ENCODE results near the gene DSCAM. TPM values are rescaled to one million over a fixed set of nuclear protein-coding genes. Genes with fewer than 3 reads are reported as not detected.

Gene DSCAM
- total and polyA plus RNA-seq, 2 donors (not counting 1 experiment from before 2014, with no cell fraction given), result under 0.01 to 0.01 TPM

DNA sequence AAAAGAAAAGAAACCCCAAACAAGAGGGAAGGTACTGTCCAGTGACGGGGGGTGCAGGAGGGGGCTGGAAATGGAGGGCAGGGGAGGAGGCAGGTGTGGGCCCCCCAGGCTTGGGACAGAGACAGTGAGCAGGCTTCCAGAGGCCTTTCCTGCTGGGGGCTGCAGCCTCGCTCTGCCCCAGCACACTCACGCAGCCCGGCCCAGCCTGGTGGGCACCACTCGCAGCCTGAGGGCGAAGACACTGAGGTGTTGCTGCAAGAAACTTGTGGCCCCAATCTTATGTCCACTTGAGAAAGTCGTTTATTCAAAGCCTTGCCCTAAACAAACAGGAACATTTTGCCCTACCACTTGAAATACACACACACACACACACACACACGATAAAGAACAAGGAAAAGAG, 705.3 kb downstream of the DSCAM start:
- Histone ChIP-seq H3K9ac (ENCODE audit: insufficient read depth, low read length) (no peak overlapping the region), H3K4me3 (replicated peaks in 1 of 4; ENCODE audit: control extremely low read depth in 1 of 4, insufficient read depth in 1 of 4, low read depth in 3 of 4, low read length in 4 of 4) (no peak overlapping the region), H3K27me3 (ENCODE audit: control insufficient read depth, insufficient read depth, low read length) (no peaks in the 10 kb centered on the region), H3K79me2 (ENCODE audit: control insufficient read depth, insufficient read depth, low read length) (no peaks in the 10 kb centered on the region), H3K4me2 (ENCODE audit: extremely low read depth, insufficient read depth, low read length) (no peak overlapping the region), H3K27ac (ENCODE audit: insufficient read depth, low read length) (no peak overlapping the region), H2AFZ (ENCODE audit: low read length) (no peak overlapping the region), H3K4me1 (ENCODE audit: control insufficient read depth, extremely low read depth, insufficient read depth, low read length) (no peaks in the 10 kb centered on the region), H4K20me1 (ENCODE audit: control insufficient read depth, extremely low read depth, insufficient read depth, low read length) (no peaks in the 10 kb centered on the region), H3K9me3 (ENCODE audit: control insufficient read depth, insufficient read depth, low read depth, low read length) (no peaks in the 10 kb centered on the region), H3K36me3 (ENCODE audit: control insufficient read depth, insufficient read depth, low read length) (no peaks in the 10 kb centered on the region)
- no peak for DNase-seq (ENCODE audit: low read depth in 2 of 2)
- TF ChIP-seq, protein P1, sequence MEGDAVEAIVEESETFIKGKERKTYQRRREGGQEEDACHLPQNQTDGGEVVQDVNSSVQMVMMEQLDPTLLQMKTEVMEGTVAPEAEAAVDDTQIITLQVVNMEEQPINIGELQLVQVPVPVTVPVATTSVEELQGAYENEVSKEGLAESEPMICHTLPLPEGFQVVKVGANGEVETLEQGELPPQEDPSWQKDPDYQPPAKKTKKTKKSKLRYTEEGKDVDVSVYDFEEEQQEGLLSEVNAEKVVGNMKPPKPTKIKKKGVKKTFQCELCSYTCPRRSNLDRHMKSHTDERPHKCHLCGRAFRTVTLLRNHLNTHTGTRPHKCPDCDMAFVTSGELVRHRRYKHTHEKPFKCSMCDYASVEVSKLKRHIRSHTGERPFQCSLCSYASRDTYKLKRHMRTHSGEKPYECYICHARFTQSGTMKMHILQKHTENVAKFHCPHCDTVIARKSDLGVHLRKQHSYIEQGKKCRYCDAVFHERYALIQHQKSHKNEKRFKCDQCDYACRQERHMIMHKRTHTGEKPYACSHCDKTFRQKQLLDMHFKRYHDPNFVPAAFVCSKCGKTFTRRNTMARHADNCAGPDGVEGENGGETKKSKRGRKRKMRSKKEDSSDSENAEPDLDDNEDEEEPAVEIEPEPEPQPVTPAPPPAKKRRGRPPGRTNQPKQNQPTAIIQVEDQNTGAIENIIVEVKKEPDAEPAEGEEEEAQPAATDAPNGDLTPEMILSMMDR (conservative IDR thresholded peaks at IDR 0.05 in 1 of 2, IDR thresholded peaks at IDR 0.05 in 1 of 2; ENCODE audit: low read depth in 1 of 2, low read length in 2 of 2), result no peak
- no peak for TF ChIP-seq EZH2 (IDR thresholded peaks at IDR 0.05; ENCODE audit: low read length, missing control alignments)

DNA sequence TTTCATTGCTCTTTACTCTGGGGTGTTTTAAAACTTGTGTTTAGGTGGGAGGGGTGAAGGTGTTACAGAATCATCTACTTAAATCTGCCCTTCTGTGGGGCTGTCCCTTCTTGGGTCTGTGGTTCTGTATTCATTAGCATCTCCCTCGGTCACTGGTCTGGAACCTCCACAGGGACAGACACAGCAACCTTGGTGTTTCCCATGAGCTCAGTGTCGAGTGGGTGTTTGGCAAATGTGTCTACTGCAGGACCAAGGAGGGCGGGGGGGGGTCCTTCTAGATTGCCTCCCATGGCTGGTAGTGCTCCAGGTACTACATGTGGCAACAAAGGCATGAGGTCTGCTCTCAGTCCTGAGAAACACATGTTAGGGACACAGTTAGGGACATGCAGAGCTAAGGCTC, 706.3 kb downstream of the DSCAM start:
- Histone ChIP-seq H3K9ac (ENCODE audit: insufficient read depth, low read length) (no peak overlapping the region), H3K27me3 (ENCODE audit: control insufficient read depth, insufficient read depth, low read length) (no peaks in the 10 kb centered on the region), H3K79me2 (ENCODE audit: control insufficient read depth, insufficient read depth, low read length) (no peaks in the 10 kb centered on the region), H3K4me3 (replicated peaks in 1 of 4; ENCODE audit: control extremely low read depth in 1 of 4, insufficient read depth in 1 of 4, low read depth in 3 of 4, low read length in 4 of 4) (no peak overlapping the region), H3K36me3 (ENCODE audit: control insufficient read depth, insufficient read depth, low read length) (no peaks in the 10 kb centered on the region), H2AFZ (ENCODE audit: low read length) (no peak overlapping the region), H3K4me1 (ENCODE audit: control insufficient read depth, extremely low read depth, insufficient read depth, low read length) (no peaks in the 10 kb centered on the region), H3K9me3 (ENCODE audit: control insufficient read depth, insufficient read depth, low read depth, low read length) (no peaks in the 10 kb centered on the region), H3K27ac (ENCODE audit: insufficient read depth, low read length) (no peak overlapping the region), H4K20me1 (ENCODE audit: control insufficient read depth, extremely low read depth, insufficient read depth, low read length) (no peaks in the 10 kb centered on the region), H3K4me2 (ENCODE audit: extremely low read depth, insufficient read depth, low read length) (no peak overlapping the region)
- no peak for DNase-seq (ENCODE audit: low read depth in 2 of 2)
- no peak for TF ChIP-seq EZH2 (IDR thresholded peaks at IDR 0.05; ENCODE audit: low read length, missing control alignments)
- TF ChIP-seq, protein P1 (conservative IDR thresholded peaks at IDR 0.05 in 1 of 2, IDR thresholded peaks at IDR 0.05 in 1 of 2; ENCODE audit: low read depth in 1 of 2, low read length in 2 of 2), result no peak

DNA sequence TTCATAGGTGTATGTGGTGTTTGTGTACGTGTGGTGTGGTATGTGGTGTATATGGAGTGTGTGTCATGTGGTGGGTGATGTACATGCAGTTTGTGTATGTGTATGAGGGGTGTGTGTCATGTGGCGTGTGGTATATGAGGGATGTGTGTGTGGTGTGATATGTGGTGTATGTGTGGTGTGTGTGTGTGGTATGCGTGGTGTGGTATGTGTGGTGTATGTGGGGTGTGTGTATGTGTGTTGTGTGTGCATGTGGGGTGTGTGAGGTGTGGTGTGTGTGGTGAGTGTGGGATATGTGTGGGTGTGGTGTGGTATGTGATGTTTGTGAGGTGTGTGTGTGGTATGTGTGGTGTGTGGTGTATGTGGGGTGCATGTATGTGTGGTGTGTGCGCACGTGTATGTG, 707.3 kb downstream of the DSCAM start:
- TF ChIP-seq EZH2 (IDR thresholded peaks at IDR 0.05; ENCODE audit: low read length, missing control alignments), result no peak
- TF ChIP-seq, protein P1 (conservative IDR thresholded peaks at IDR 0.05 in 1 of 2, IDR thresholded peaks at IDR 0.05 in 1 of 2; ENCODE audit: low read depth in 1 of 2, low read length in 2 of 2), result no peak
- H3K27me3 ChIP-seq (ENCODE audit: control insufficient read depth, insufficient read depth, low read length), result no peaks in the 10 kb centered on the region
- no peak overlapping the region for H3K9ac ChIP-seq (ENCODE audit: insufficient read depth, low read length)
- H3K36me3 ChIP-seq (ENCODE audit: control insufficient read depth, insufficient read depth, low read length), result no peaks in the 10 kb centered on the region
- no peak overlapping the region for H3K4me3 ChIP-seq (replicated peaks in 1 of 4; ENCODE audit: control extremely low read depth in 1 of 4, insufficient read depth in 1 of 4, low read depth in 3 of 4, low read length in 4 of 4)
- H3K4me1 ChIP-seq (ENCODE audit: control insufficient read depth, extremely low read depth, insufficient read depth, low read length), result no peaks in the 10 kb centered on the region
- H3K9me3 ChIP-seq (ENCODE audit: control insufficient read depth, insufficient read depth, low read depth, low read length), result no peaks in the 10 kb centered on the region
- peak in 1 of 2 donors; percentile 16 for DNase-seq (ENCODE audit: low read depth in 2 of 2)
- no peaks in the 10 kb centered on the region for H3K79me2 ChIP-seq (ENCODE audit: control insufficient read depth, insufficient read depth, low read length)
- H3K27ac ChIP-seq (ENCODE audit: insufficient read depth, low read length), result no peak overlapping the region
- H4K20me1 ChIP-seq (ENCODE audit: control insufficient read depth, extremely low read depth, insufficient read depth, low read length), result no peaks in the 10 kb centered on the region
- H2AFZ ChIP-seq (ENCODE audit: low read length), result no peak overlapping the region
- no peak overlapping the region for H3K4me2 ChIP-seq (ENCODE audit: extremely low read depth, insufficient read depth, low read length)
